K562 (cell line): ENCODE measurements around the gene RREB1. TPM values are rescaled to one million over a fixed set of nuclear protein-coding genes. Genes with fewer than 3 reads are reported as not detected.
A peak's percentile ranks its signal among the peaks of the same experiment; 100 is the strongest.

Experiments used
- ATAC-seq: fragments of 200-7000 bp; cut with Tn5 transposase; 3 replicates; pipeline ENCODE4 v1.9.1; 2020; ENCODE audit warnings: moderate library complexity
- BruUV-seq: library from RNA; stranded (reverse); fragments of 400-500 nt; replicated peaks from 2 replicates; lab custom pipeline; 2021; lab: Mats Ljungman, UMichigan
- CTCF ChIA-PET: fragments of 300-600 bp; formaldehyde crosslinking; extraction: SDS; loops from one replicate; lab custom pipeline; 2021; ENCODE audit warnings: low intra/inter-chr PET ratio; lab: Yijun Ruan, JAX
- POLR2A ChIA-PET: fragments of 300-600, 350-650 bp; sonication (Branson Sonifier 250); formaldehyde crosslinking; extraction: SDS; loops from one replicate; lab custom pipeline; 2021; ENCODE audit warnings: antibody characterized with exemption, inconsistent platforms; lab: Yijun Ruan, JAX
- DNase-seq, 4 experiments: peaks; one replicate each; pipeline versions ENCODE4 v3.0.0 to v3.0.0-alpha.2; 2011 to 2018; ENCODE audit warnings: low spot score in 3 of 4, mixed read lengths in 3 of 4; ENCODE audit errors: extremely low read depth in 1 of 4
- FAIRE-seq: peaks from 2 replicates; lab custom pipeline; 2011; peaks lifted over from hg19 to GRCh38; lab: Jason Lieb, UNC
- H2AFZ ChIP-seq: 2 replicates; pipeline ENCODE4 v1.6.0; 2011; ENCODE audit warnings: low read depth, low read length, control low read depth, inconsistent platforms
- H3K27ac ChIP-seq: fragments of 200-600 bp; 3 replicates; pipeline ENCODE4 v1.8.0; 2011; ENCODE audit warnings: low read depth, mild to moderate bottlenecking, control low read depth, inconsistent platforms, low read length, moderate library complexity, mixed read lengths; ENCODE audit errors: extremely low read depth
- H3K27me3 ChIP-seq, 2 experiments: fragments of 300-600 bp in 1 of 2; 2 replicates in 1 of 2; 3 replicates in 1 of 2; pipeline versions ENCODE4 v1.6.0 to v1.8.0; 2011; ENCODE audit warnings: inconsistent platforms in 2 of 2, low read length in 2 of 2, mild to moderate bottlenecking in 1 of 2, mixed read lengths in 1 of 2, moderate library complexity in 1 of 2; ENCODE audit not compliant: control insufficient read depth in 2 of 2, insufficient read depth in 2 of 2
- H3K36me3 ChIP-seq: fragments of 300-600 bp; 3 replicates; pipeline ENCODE4 v1.8.0; 2011; ENCODE audit warnings: mild to moderate bottlenecking, low read length, inconsistent platforms; ENCODE audit not compliant: control insufficient read depth, insufficient read depth
- H3K4me1 ChIP-seq, 2 experiments: fragments of 200-600 bp in 1 of 2; replicated peaks in 1 of 2; 2 replicates in 1 of 2; 3 replicates in 1 of 2; pipeline versions ENCODE4 v1.5.1 to v1.8.0; 2011; ENCODE audit warnings: inconsistent platforms in 2 of 2, low read length in 2 of 2, mild to moderate bottlenecking in 1 of 2, mixed read lengths in 1 of 2, moderate library complexity in 1 of 2; ENCODE audit not compliant: control insufficient read depth in 2 of 2, insufficient read depth in 2 of 2
- H3K4me2 ChIP-seq: 2 replicates; pipeline ENCODE4 v1.6.1; 2011; ENCODE audit warnings: low read length, control low read depth, inconsistent platforms, mixed read lengths; ENCODE audit not compliant: insufficient read depth
- H3K4me3 ChIP-seq: fragments of 200-600 bp; sonication (generic), shearing (Covaris generic); 2 replicates; pipeline ENCODE4 v1.5.1; 2016; ENCODE audit warnings: control low read depth, inconsistent platforms
- H3K79me2 ChIP-seq: fragments of 200-600 bp; 3 replicates; pipeline ENCODE4 v1.8.0; 2011; ENCODE audit warnings: low read length, inconsistent platforms; ENCODE audit not compliant: control insufficient read depth, insufficient read depth
- H3K9ac ChIP-seq, 2 experiments: 2 replicates each; pipeline versions ENCODE4 v1.6.0 to v1.6.1; 2011; ENCODE audit warnings: low read depth in 2 of 2, low read length in 2 of 2, control low read depth in 1 of 2, inconsistent platforms in 1 of 2, mild to moderate bottlenecking in 1 of 2, mixed read lengths in 1 of 2; ENCODE audit not compliant: insufficient read depth in 1 of 2
- H3K9me1 ChIP-seq: one replicate; pipeline ENCODE4 v1.6.0; 2011; ENCODE audit warnings: inconsistent platforms, mild to moderate bottlenecking, low read length, moderate library complexity; ENCODE audit not compliant: control insufficient read depth, insufficient read depth
- H3K9me3 ChIP-seq: replicated peaks from 2 replicates; pipeline ENCODE4 v1.5.1; 2011; ENCODE audit warnings: low read depth, low read length, inconsistent platforms; ENCODE audit not compliant: control insufficient read depth, insufficient read depth
- H4K20me1 ChIP-seq: replicated peaks from 2 replicates; pipeline ENCODE4 v1.6.1; 2011; ENCODE audit warnings: low read length, inconsistent platforms, mixed read lengths; ENCODE audit not compliant: control insufficient read depth, insufficient read depth
- FOXK1 ChIP-seq: sonication (generic); formaldehyde crosslinking; IDR thresholded peaks from 2 replicates; pipeline ENCODE4 v1.8.0; 2022; ENCODE audit warnings: missing genetic modification reagents, mild to moderate bottlenecking, borderline replicate concordance
- HMBOX1 ChIP-seq: sonication (generic); IDR thresholded peaks from 2 replicates; pipeline ENCODE4 v1.6.1; 2016
- HSF4 ChIP-seq: fragments of 250-450 bp; sonication (Bioruptor Pico); IDR thresholded peaks from 2 replicates; pipeline ENCODE4 v2.1.2; 2022; ENCODE audit warnings: mild to moderate bottlenecking, moderate library complexity, borderline replicate concordance
- KLF10 ChIP-seq: fragments of 250-450 bp; sonication (Bioruptor Pico); IDR thresholded peaks from 2 replicates; pipeline ENCODE4 v1.6.1; 2021; ENCODE audit warnings: matching md5 sums
- MAZ ChIP-seq, 2 experiments: fragments of 450-650 bp in 1 of 2; sonication (generic) in 1 of 2; formaldehyde crosslinking; IDR thresholded peaks in 1 of 2; conservative IDR thresholded peaks in 1 of 2; 2 replicates each; pipeline versions ENCODE4 v1.4.0 to v1.5.0; 2020; ENCODE audit warnings: mild to moderate bottlenecking in 1 of 2, missing genetic modification reagents in 1 of 2
- PKNOX1 ChIP-seq: fragments of 450-650 bp; IDR thresholded peaks from 2 replicates; pipeline ENCODE4 v1.6.1; 2016
- PTTG1 ChIP-seq: fragments of 450-650 bp; IDR thresholded peaks from 2 replicates; pipeline ENCODE4 v1.6.1; 2016; ENCODE audit warnings: low read depth, mild to moderate bottlenecking, missing genetic modification characterization, missing compliant biosample characterization
- SMARCE1 ChIP-seq: fragments of 450-650 bp; IDR thresholded peaks from 2 replicates; pipeline ENCODE4 v1.7.1; 2016; ENCODE audit warnings: mild to moderate bottlenecking
- SP1 ChIP-seq: sonication (generic); formaldehyde crosslinking; IDR thresholded peaks from 2 replicates; pipeline ENCODE4 v1.8.1; 2022; ENCODE audit warnings: mild to moderate bottlenecking, missing genetic modification reagents
- TBP ChIP-seq: optimal IDR thresholded peaks from 2 replicates; pipeline ENCODE3; 2011; ENCODE audit warnings: low read depth, low read length, improper control_type of control experiment
- ZNF518B ChIP-seq: fragments of 250-450 bp; sonication (Bioruptor Pico); IDR thresholded peaks from 2 replicates; pipeline ENCODE4 v1.5.0; 2021; ENCODE audit warnings: mild to moderate bottlenecking, moderate library complexity
- WGBS: fragments of 100-300 bp; shearing (Covaris generic); methylation state at CpG from one replicate; pipeline ENCODE4 v1.1.6; 2016; ENCODE audit warnings: low coverage, mixed read lengths; ENCODE audit not compliant: insufficient coverage; ENCODE audit errors: missing lambda C conversion rate; 5-methylcytosine and 5-hydroxymethylcytosine counted together
- in situ Hi-C: fragments of 300-500 bp; cut with MboI; formaldehyde crosslinking; loops from 4 replicates; pipeline ENCODE4 v1.15.0; 2018; ENCODE audit warnings: inconsistent platforms, mixed read lengths
- intact Hi-C: fragments of 100-400 bp; cut with micrococcal nuclease; formaldehyde crosslinking; loops from 2 replicates; pipeline ENCODE4 v1.14.2; 2022
- polyA plus RNA-seq, 8 experiments: library from polyadenylated mRNA; depleted of rRNA in 4 of 8; stranded (reverse) in 5 of 8; unstranded in 3 of 8; fragments of >200 nt; fragmentation: Nextera tagmentation in 2 of 8; fragmentation: Illumina TruSeq in 1 of 8; extraction: Ambion mirVana in 2 of 8; extraction: Trizol in 1 of 8; gene quantifications; 2 replicates each; pipeline versions ENCODE4 v1.2.1 to v1.2.3, GENCODE V29; 2011 to 2014; ENCODE audit warnings: inconsistent platforms in 1 of 8, missing spikeins in 1 of 8
- total RNA-seq, 7 experiments: library from RNA; depleted of rRNA in 6 of 7; stranded (reverse); fragments of >200 nt in 6 of 7; fragmentation: Illumina TruSeq in 2 of 7; extraction: Trizol in 2 of 7; gene quantifications; 2 replicates each; pipeline versions ENCODE4 v1.2.1 to v1.2.3, GENCODE V29; 2011 to 2021; ENCODE audit warnings: low replicate concordance in 1 of 7

Gene RREB1
- total and polyA plus RNA-seq, 9 of the 15 experiments (the other 6 are each of a cell fraction or from before 2014, with no cell fraction given) = 3.3 to 64.2 (median 19.3) TPM

- Histone ChIP-seq H3K4me1 (peaks cover 23 to 27% of the 10 kb centered on the region in 2 experiments), H4K20me1 (no peaks in the 10 kb centered on the region), H3K36me3 (no peaks in the 10 kb centered on the region), H3K9ac (peak overlapping the region; percentile 4 to 84; a peak in 2 of 4 replicates), H3K79me2 (no peaks in the 10 kb centered on the region), H3K9me3 (no peaks in the 10 kb centered on the region), H3K27ac (peak overlapping the region; percentile 4; the same call in 2 of the 3 replicates), H3K4me3 (no peak overlapping the region), H2AFZ (peak overlapping the region; percentile 98), H3K4me2 (peak overlapping the region; percentile 48), H3K9me1 (no peaks in the 10 kb centered on the region), H3K27me3 (no peaks in the 10 kb centered on the region)
- WGBS = 31% methylated on average over 10 of the region's 10 CpGs
- ATAC-seq (peak; percentile 80), FAIRE-seq (peak; percentile 35), DNase-seq (peak; percentile 41 to 73 (median 45))
- ChIA-PET CTCF (no interaction called here), POLR2A (no interaction called here)
- in situ Hi-C loops = no loop called here
- no TSS peak for BruUV-seq
- intact Hi-C loops = no loop called here
- no peak for TF ChIP-seq SMARCE1
- TF ChIP-seq FOXK1 (CRISPR knock-in tag) = peak; percentile 48; the same call in 1 of the 2 replicates
- TF ChIP-seq ZNF518B (CRISPR knock-in tag) = no peak
- TF ChIP-seq SP1 = peak; percentile 67
- no peak for TF ChIP-seq KLF10 (CRISPR knock-in tag)
- peak; percentile 39; the same call in 1 of the 2 replicates for TF ChIP-seq HMBOX1
- no peak for TF ChIP-seq PTTG1
- TF ChIP-seq MAZ (CRISPR knock-in tag; conservative IDR thresholded peaks at IDR 0.05 in 1 of 2, IDR thresholded peaks at IDR 0.05 in 1 of 2) = no peak
- TF ChIP-seq PKNOX1 = peak; percentile 20; the same call in 1 of the 2 replicates
- TF ChIP-seq HSF4 (CRISPR knock-in tag) = no peak
- no peak for TF ChIP-seq TBP
These were observed 7.0 kb upstream of the RREB1 start for GRCh38 chr6:7100753-7101081.
